H1 (cell line): ENCODE data around the gene CIAO3. TPM values are rescaled to one million over a fixed set of nuclear protein-coding genes. Genes with fewer than 3 reads are reported as not detected.
A peak's percentile ranks its signal among the peaks of the same experiment; 100 is the strongest.

Source experiments
- CTCF ChIA-PET: fragments of 300-600 bp; sonication (Branson Sonifier 250); formaldehyde crosslinking; loops from one replicate; lab custom pipeline; 2021; ENCODE audit not compliant: partially characterized antibody; lab: Charles Lee
- POLR2A ChIA-PET: fragments of 300-600 bp; sonication (Branson Sonifier 250); formaldehyde crosslinking; loops from one replicate; lab custom pipeline; 2021; ENCODE audit warnings: inconsistent platforms; ENCODE audit not compliant: partially characterized antibody; lab: Charles Lee
- DNase-seq, 2 experiments: peaks; one replicate each; pipeline versions ENCODE4 v3.0.0 to v3.0.0-alpha.2; 2010 to 2022; ENCODE audit warnings: low spot score in 2 of 2, low read depth in 1 of 2, mixed read lengths in 1 of 2
- FAIRE-seq: peaks from 2 replicates; lab custom pipeline; 2011; peaks lifted over from hg19 to GRCh38; lab: Jason Lieb, UNC
- H2AFZ ChIP-seq: 2 replicates; pipeline ENCODE4 v1.8.1; 2012; ENCODE audit warnings: low read length, inconsistent platforms
- H2AK5ac ChIP-seq: 2 replicates; pipeline ENCODE4 v1.6.1; 2013; ENCODE audit warnings: low read depth, low read length
- H2BK120ac ChIP-seq: replicated peaks from 2 replicates; pipeline ENCODE3; 2013; ENCODE audit warnings: low read depth, low read length, inconsistent platforms
- H2BK12ac ChIP-seq: 2 replicates; pipeline ENCODE4 v1.6.1; 2013; ENCODE audit warnings: low read depth, low read length
- H2BK15ac ChIP-seq: 2 replicates; pipeline ENCODE4 v1.6.1; 2013; ENCODE audit warnings: low read length
- H2BK20ac ChIP-seq: 2 replicates; pipeline ENCODE4 v1.6.1; 2013; ENCODE audit warnings: low read length
- H2BK5ac ChIP-seq: 2 replicates; pipeline ENCODE4 v1.6.1; 2013; ENCODE audit warnings: low read depth, low read length
- H3K14ac ChIP-seq: 2 replicates; pipeline ENCODE4 v1.6.1; 2013; ENCODE audit warnings: inconsistent platforms; ENCODE audit not compliant: insufficient read length
- H3K18ac ChIP-seq: 2 replicates; pipeline ENCODE4 v1.6.1; 2013; ENCODE audit warnings: low read length; ENCODE audit errors: extremely low read depth
- H3K23ac ChIP-seq: 2 replicates; pipeline ENCODE4 v1.6.1; 2013; ENCODE audit warnings: inconsistent platforms; ENCODE audit not compliant: insufficient read length
- H3K23me2 ChIP-seq: 2 replicates; pipeline ENCODE4 v1.6.1; 2013; ENCODE audit warnings: low read depth, low read length
- H3K27ac ChIP-seq: 2 replicates; pipeline ENCODE4 v1.6.1; 2011; ENCODE audit warnings: low read depth, low read length, inconsistent platforms
- H3K27me3 ChIP-seq, 4 experiments: replicated peaks in 1 of 4; 1 replicate in 1 of 4; 2 replicates in 3 of 4; pipeline versions ENCODE4 v1.6.1 to v1.8.1; 2011 to 2013; ENCODE audit warnings: low read length in 3 of 4, mild to moderate bottlenecking in 3 of 4, inconsistent platforms in 2 of 4, mixed read lengths in 2 of 4, moderate library complexity in 1 of 4; ENCODE audit not compliant: control insufficient read depth in 3 of 4, insufficient read depth in 3 of 4; ENCODE audit errors: extremely low read depth in 1 of 4
- H3K36me3 ChIP-seq, 4 experiments: 2 replicates each; pipeline versions ENCODE4 v1.6.1 to v1.8.1; 2011 to 2013; ENCODE audit warnings: mild to moderate bottlenecking in 4 of 4, low read length in 3 of 4, moderate library complexity in 2 of 4, control low read depth in 1 of 4, inconsistent platforms in 1 of 4; ENCODE audit not compliant: insufficient read depth in 4 of 4, control insufficient read depth in 2 of 4
- H3K4ac ChIP-seq: replicated peaks from 2 replicates; pipeline ENCODE3; 2013; ENCODE audit warnings: low read length, low read depth, mixed read lengths, inconsistent platforms; ENCODE audit not compliant: insufficient read length
- H3K4me1 ChIP-seq, 4 experiments: replicated peaks in 1 of 4; 1 replicate in 1 of 4; 2 replicates in 3 of 4; pipeline versions ENCODE4 v1.6.1 to v1.8.1; 2011 to 2013; ENCODE audit warnings: low read length in 3 of 4, inconsistent platforms in 2 of 4, mixed read lengths in 1 of 4; ENCODE audit not compliant: insufficient read depth in 4 of 4, control insufficient read depth in 3 of 4
- H3K4me2 ChIP-seq, 2 experiments: 2 replicates each; pipeline versions ENCODE4 v1.6.1 to v1.8.1; 2011 to 2013; ENCODE audit warnings: low read depth in 2 of 2, low read length in 2 of 2, control low read depth in 1 of 2, inconsistent platforms in 1 of 2, mild to moderate bottlenecking in 1 of 2; ENCODE audit not compliant: insufficient read depth in 1 of 2
- H3K4me3 ChIP-seq, 4 experiments: fragments of 200-600, 300-600 bp in 1 of 4; sonication (generic), shearing (Covaris generic), sonication (Bioruptor Twin) in 1 of 4; 2 replicates each; pipeline versions ENCODE4 v1.5.1 to v1.8.1; 2011 to 2016; ENCODE audit warnings: low read length in 4 of 4, low read depth in 3 of 4, control low read depth in 2 of 4, inconsistent platforms in 2 of 4, mild to moderate bottlenecking in 2 of 4, mixed read lengths in 1 of 4, moderate library complexity in 1 of 4; ENCODE audit not compliant: insufficient read depth in 2 of 4; ENCODE audit errors: extremely low read depth in 1 of 4
- H3K56ac ChIP-seq: replicated peaks from 2 replicates; pipeline ENCODE3; 2013; ENCODE audit warnings: low read depth, mild to moderate bottlenecking, mixed read lengths, low read length, inconsistent platforms; ENCODE audit not compliant: insufficient read length
- H3K79me1 ChIP-seq: 2 replicates; pipeline ENCODE4 v1.6.1; 2013; ENCODE audit warnings: low read depth, low read length, control low read depth
- H3K79me2 ChIP-seq, 2 experiments: 2 replicates each; pipeline versions ENCODE4 v1.6.1 to v1.8.1; 2012 to 2013; ENCODE audit warnings: low read length in 2 of 2, mild to moderate bottlenecking in 2 of 2, inconsistent platforms in 1 of 2; ENCODE audit not compliant: insufficient read depth in 2 of 2, control insufficient read depth in 1 of 2
- H3K9ac ChIP-seq, 4 experiments: replicated peaks in 1 of 4; 1 replicate in 1 of 4; 2 replicates in 3 of 4; pipeline versions ENCODE4 v1.6.1 to v1.8.1; 2011 to 2013; ENCODE audit warnings: low read depth in 3 of 4, low read length in 3 of 4, control low read depth in 2 of 4, mild to moderate bottlenecking in 2 of 4, moderate library complexity in 2 of 4, inconsistent platforms in 1 of 4; ENCODE audit errors: extremely low read depth in 1 of 4
- H3K9me3 ChIP-seq, 2 experiments: 2 replicates each; pipeline versions ENCODE4 v1.6.1 to v1.8.1; 2012 to 2013; ENCODE audit warnings: mild to moderate bottlenecking in 2 of 2, moderate library complexity in 2 of 2, control low read depth in 1 of 2, inconsistent platforms in 1 of 2, low read depth in 1 of 2, low read length in 1 of 2, mixed read lengths in 1 of 2; ENCODE audit not compliant: insufficient read depth in 2 of 2
- H4K20me1 ChIP-seq, 2 experiments: replicated peaks in 1 of 2; 2 replicates each; pipeline versions ENCODE3 to v1.8.1; 2011 to 2013; ENCODE audit warnings: inconsistent platforms in 2 of 2, low read length in 2 of 2, mild to moderate bottlenecking in 1 of 2; ENCODE audit not compliant: insufficient read depth in 2 of 2, control insufficient read depth in 1 of 2
- H4K5ac ChIP-seq: 2 replicates; pipeline ENCODE4 v1.6.1; 2013; ENCODE audit warnings: low read length, low read depth, mixed read lengths, inconsistent platforms; ENCODE audit not compliant: insufficient read length
- H4K8ac ChIP-seq: 2 replicates; pipeline ENCODE4 v1.8.0; 2013; ENCODE audit warnings: mild to moderate bottlenecking, moderate library complexity, low read length, inconsistent platforms; ENCODE audit not compliant: insufficient read depth; ENCODE audit errors: extremely low read depth
- H4K91ac ChIP-seq: replicated peaks from 2 replicates; pipeline ENCODE3; 2013; ENCODE audit warnings: low read length, mixed read lengths, inconsistent platforms; ENCODE audit not compliant: insufficient read length
- ATF2 ChIP-seq: IDR thresholded peaks from 2 replicates; pipeline ENCODE4 v1.6.1; 2012; ENCODE audit warnings: low read length, inconsistent platforms
- CTBP2 ChIP-seq: IDR thresholded peaks from 2 replicates; pipeline ENCODE4 v1.7.0; 2011; ENCODE audit warnings: borderline replicate concordance, mild to moderate bottlenecking, moderate library complexity, mixed read lengths, low read length; ENCODE audit not compliant: insufficient read depth, insufficient read length
- EGR1 ChIP-seq: IDR thresholded peaks from 2 replicates; pipeline ENCODE4 v1.6.1; 2011; ENCODE audit warnings: low read depth, low read length, borderline replicate concordance
- JUND ChIP-seq: IDR thresholded peaks from 2 replicates; pipeline ENCODE4 v1.6.1; 2011; ENCODE audit warnings: mild to moderate bottlenecking, improper control_type of control experiment, low read length
- KDM4A ChIP-seq: IDR thresholded peaks from one replicate; pipeline ENCODE4 v1.7.1; 2012; ENCODE audit warnings: low read depth, mild to moderate bottlenecking, moderate library complexity, low read length, inconsistent platforms; ENCODE audit not compliant: severe bottlenecking
- RFX5 ChIP-seq: IDR thresholded peaks from 2 replicates; pipeline ENCODE4 v1.6.1; 2011; ENCODE audit warnings: low read depth, low read length, improper control_type of control experiment, borderline replicate concordance
- SUZ12 ChIP-seq: fragments of 200-600 bp; sonication (generic); IDR thresholded peaks from 2 replicates; pipeline ENCODE4 v1.6.1; 2012; ENCODE audit warnings: mild to moderate bottlenecking, inconsistent platforms, low read length, moderate library complexity, mixed read lengths
- TCF12 ChIP-seq: IDR thresholded peaks from 2 replicates; pipeline ENCODE4 v1.6.1; 2011; ENCODE audit warnings: low read depth, mild to moderate bottlenecking, low read length
- TEAD4 ChIP-seq: IDR thresholded peaks from 2 replicates; pipeline ENCODE4 v1.6.1; 2012; ENCODE audit warnings: low read depth, low read length, inconsistent platforms, mixed read lengths
- WGBS, 2 experiments: shearing (Covaris generic) in 1 of 2; methylation state at CpG; one replicate each; pipeline versions ENCODE4 v1.1.6 to v1.1.7; 2013 to 2015; ENCODE audit warnings: low lambda C conversion rate in 2 of 2, mixed read lengths in 2 of 2, inconsistent platforms in 1 of 2, low coverage in 1 of 2, missing lambda C conversion rate in 1 of 2; ENCODE audit not compliant: insufficient replicate concordance in 2 of 2, insufficient coverage in 1 of 2, insufficient read length in 1 of 2; ENCODE audit errors: extremely low coverage in 1 of 2, missing lambda C conversion rate in 1 of 2; 5-methylcytosine and 5-hydroxymethylcytosine counted together
- polyA plus RNA-seq, 7 experiments: library from polyadenylated mRNA; depleted of rRNA in 3 of 7; stranded (reverse) in 5 of 7; unstranded in 2 of 7; fragments of >200 nt in 5 of 7; fragments of 200-250 nt in 2 of 7; gene quantifications; 1 replicate in 5 of 7; 2 replicates in 1 of 7; 4 replicates in 1 of 7; pipeline versions ENCODE4 v1.2.1 to v1.2.3, GENCODE V29; 2011 to 2013; ENCODE audit warnings: missing spikeins in 2 of 7, mixed read lengths in 2 of 7
- total RNA-seq: library from RNA; stranded (reverse); fragmentation: NEBNext Ultra II Directional; extraction: Animal tissue kit (Norgen Biotek cat#: 25700); gene quantifications from 2 replicates; pipeline ENCODE4 v1.2.1, GENCODE V29; 2021
- TF ChIP-seq, protein P1 (sequence below): IDR thresholded peaks from 2 replicates; pipeline ENCODE4 v1.6.1; 2011; ENCODE audit warnings: low read depth, mild to moderate bottlenecking, low read length; ENCODE audit not compliant: insufficient read depth

The CIAO3 gene
- total and polyA plus RNA-seq, 2 of the 8 experiments (the other 6 are each of a cell fraction or from before 2014, with no cell fraction given), result 20.0 to 20.4 TPM

- H2BK12ac ChIP-seq, result peak overlapping the region; percentile 60; the same call in 1 of the 2 replicates
- H2AFZ ChIP-seq, result no peak overlapping the region
- H3K14ac ChIP-seq, result no peak overlapping the region
- H3K9ac ChIP-seq, result no peak overlapping the region
- H4K8ac ChIP-seq, result no peak overlapping the region
- H3K18ac ChIP-seq, result no peak overlapping the region
- no peak overlapping the region for H3K23ac ChIP-seq
- no peak overlapping the region for H2BK5ac ChIP-seq
- peaks cover 0 to 9% (median 5%) of the 10 kb centered on the region in 4 experiments; a peak in 4 of 7 replicates for H3K4me1 ChIP-seq
- peaks cover 3 to 22% of the 10 kb centered on the region in 2 experiments for H4K20me1 ChIP-seq
- H3K4ac ChIP-seq, result no peak overlapping the region
- 0 out of 2 replicates have a peak overlapping the region, but pooled peaks have one; percentile 32 for H2BK20ac ChIP-seq
- peak overlapping the region; percentile 66 to 92; a peak in 2 of 4 replicates for H3K4me2 ChIP-seq
- H3K23me2 ChIP-seq, result peaks cover 12% of the 10 kb centered on the region; the same call in 1 of the 2 replicates
- no peak overlapping the region for H3K56ac ChIP-seq
- FAIRE-seq, result no peak
- no peaks in the 10 kb centered on the region for H3K9me3 ChIP-seq
- H3K27me3 ChIP-seq, result peaks cover 46 to 80% (median 65%) of the 10 kb centered on the region in 4 experiments
- no peaks in the 10 kb centered on the region for H3K79me1 ChIP-seq
- H4K91ac ChIP-seq, result no peak overlapping the region
- H3K4me3 ChIP-seq, result peak overlapping the region in 2 of 4 experiments; percentile 34 to 69; a peak in 2 of 8 replicates
- no peak for DNase-seq
- H3K79me2 ChIP-seq, result no peaks in the 10 kb centered on the region
- POLR2A ChIA-PET, result interaction anchor here (0.7 to 20.9 kb wide), 13 partner anchors 10 to 795 kb away, joined by 3 to 353 read pairs (median 4); partner anchors contain the start of genes ANTKMT, CCDC78, CIAO3 and HAGHL
- no peak overlapping the region for H4K5ac ChIP-seq
- WGBS, 2 experiments, result 72% methylated on average over 14 of the region's 14 CpGs; no CpG with 5 or more reads in 1 of the 2 experiments
- H3K36me3 ChIP-seq, result no peaks in the 10 kb centered on the region
- H2BK15ac ChIP-seq, result no peak overlapping the region; the same call in 1 of the 2 replicates
- no peak overlapping the region for H3K27ac ChIP-seq
- H2BK120ac ChIP-seq, result no peak overlapping the region
- CTCF ChIA-PET, result interaction anchor here (0.6 to 33.4 kb wide), 11 partner anchors 9 to 1166 kb away, joined by 3 to 977 read pairs (median 5); partner anchors contain the start of genes ANTKMT, CCDC78, CHTF18 and CIAO3
- H2AK5ac ChIP-seq, result no peak overlapping the region
- TF ChIP-seq, protein P1, sequence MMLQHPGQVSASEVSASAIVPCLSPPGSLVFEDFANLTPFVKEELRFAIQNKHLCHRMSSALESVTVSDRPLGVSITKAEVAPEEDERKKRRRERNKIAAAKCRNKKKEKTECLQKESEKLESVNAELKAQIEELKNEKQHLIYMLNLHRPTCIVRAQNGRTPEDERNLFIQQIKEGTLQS, result no peak
- TF ChIP-seq TEAD4, result no peak
- TF ChIP-seq KDM4A, result no peak
- TF ChIP-seq TCF12, result no peak
- TF ChIP-seq EGR1, result no peak
- no peak for TF ChIP-seq CTBP2
- TF ChIP-seq SUZ12, result no peak
- no peak for TF ChIP-seq RFX5
- no peak for TF ChIP-seq ATF2
- TF ChIP-seq JUND, result no peak
These were observed 33.7 kb downstream of the CIAO3 start for GRCh38 chr16:707062-707538.
